Hepatocyte (in vitro differentiated cells): ENCODE measurements around the gene SRP68. TPM values are rescaled to one million over a fixed set of nuclear protein-coding genes. Genes with fewer than 3 reads are reported as not detected.

Experiments used
- DNase-seq: peaks from one replicate; pipeline ENCODE4 v3.0.0-alpha.2; 2016; ENCODE audit warnings: low spot score
- H2AFZ ChIP-seq: fragments of 200-600 bp; sonication (generic); 2 replicates; pipeline ENCODE4 v1.6.0; 2016; ENCODE audit warnings: antibody characterized with exemption, mild to moderate bottlenecking
- H3K27ac ChIP-seq: fragments of 200-600 bp; sonication (generic); 2 replicates; pipeline ENCODE4 v1.5.1; 2016; ENCODE audit warnings: mild to moderate bottlenecking
- H3K27me3 ChIP-seq: fragments of 200-600 bp; sonication (generic); 2 replicates; pipeline ENCODE4 v1.6.1; 2016
- H3K36me3 ChIP-seq: fragments of 200-600 bp; sonication (generic); replicated peaks from 2 replicates; pipeline ENCODE4 v1.5.1; 2016; ENCODE audit warnings: low read depth; ENCODE audit not compliant: insufficient read depth
- H3K4me1 ChIP-seq: fragments of 200-600 bp; sonication (generic); 2 replicates; pipeline ENCODE4 v1.5.1; 2016; ENCODE audit warnings: mild to moderate bottlenecking, moderate library complexity; ENCODE audit not compliant: insufficient read depth
- H3K4me2 ChIP-seq: fragments of 200-600 bp; sonication (generic); 2 replicates; pipeline ENCODE4 v1.6.0; 2016
- H3K4me3 ChIP-seq: fragments of 200-600 bp; sonication (generic); 2 replicates; pipeline ENCODE4 v1.5.1; 2016; ENCODE audit warnings: mild to moderate bottlenecking
- H3K79me2 ChIP-seq: fragments of 200-600 bp; sonication (generic); 2 replicates; pipeline ENCODE4 v1.6.0; 2017; ENCODE audit warnings: mild to moderate bottlenecking
- H3K9me2 ChIP-seq: fragments of 200-600 bp; sonication (generic); replicated peaks from 2 replicates; pipeline ENCODE4 v1.6.0; 2017; ENCODE audit warnings: mild to moderate bottlenecking; ENCODE audit not compliant: insufficient read depth
- H3K9me3 ChIP-seq: fragments of 200-600 bp; sonication (generic); 2 replicates; pipeline ENCODE4 v1.5.1; 2016; ENCODE audit warnings: low read depth, mild to moderate bottlenecking
- H4K20me1 ChIP-seq: fragments of 200-600 bp; sonication (generic); 2 replicates; pipeline ENCODE4 v1.6.0; 2016; ENCODE audit warnings: mild to moderate bottlenecking; ENCODE audit not compliant: insufficient read depth, poor library complexity, severe bottlenecking
- EZH2 ChIP-seq: fragments of 200-600 bp; sonication (generic); IDR thresholded peaks from 2 replicates; pipeline ENCODE4 v1.6.1; 2016; ENCODE audit warnings: antibody characterized with exemption, mild to moderate bottlenecking, borderline replicate concordance
- EZH2phosphoT487 ChIP-seq: fragments of 200-600 bp; sonication (generic); IDR thresholded peaks from one replicate; pipeline ENCODE4 v1.6.1; 2018; ENCODE audit warnings: antibody characterized with exemption, mild to moderate bottlenecking, low read depth, moderate library complexity; ENCODE audit not compliant: unreplicated experiment, severe bottlenecking
- WGBS: methylation state at CpG from one replicate; pipeline ENCODE4 v1.1.6; 2016; ENCODE audit warnings: low lambda C conversion rate; ENCODE audit errors: missing lambda C conversion rate; 5-methylcytosine and 5-hydroxymethylcytosine counted together
- polyA plus RNA-seq: library from polyadenylated mRNA; unstranded; fragments of >200 nt; fragmentation: Nextera tagmentation; extraction: Ambion mirVana; gene quantifications from 2 replicates; pipeline ENCODE4 v1.2.1, GENCODE V29; 2016
- total RNA-seq: library from RNA; depleted of rRNA; stranded (reverse); fragments of >200 nt; gene quantifications from 2 replicates; pipeline ENCODE4 v1.2.3, GENCODE V29; 2014
- TF ChIP-seq, protein P1 (sequence below): fragments of 200-600 bp; sonication (generic); IDR thresholded peaks from 2 replicates; pipeline ENCODE4 v1.5.1; 2016; ENCODE audit warnings: antibody characterized with exemption, mild to moderate bottlenecking; ENCODE audit not compliant: poor library complexity

The SRP68 gene
- total and polyA plus RNA-seq, 2 experiments from 2014 or later = 41.2 to 70.1 TPM

- WGBS = 96% methylated on average over 19 of the region's 20 CpGs
Measured at GRCh38 chr17:76009447-76009846, 62.9 kb downstream of the SRP68 start.

GRCh38 chr17:76008630-76009425, 63.5 kb downstream of the SRP68 start:
- TF ChIP-seq, protein P1, sequence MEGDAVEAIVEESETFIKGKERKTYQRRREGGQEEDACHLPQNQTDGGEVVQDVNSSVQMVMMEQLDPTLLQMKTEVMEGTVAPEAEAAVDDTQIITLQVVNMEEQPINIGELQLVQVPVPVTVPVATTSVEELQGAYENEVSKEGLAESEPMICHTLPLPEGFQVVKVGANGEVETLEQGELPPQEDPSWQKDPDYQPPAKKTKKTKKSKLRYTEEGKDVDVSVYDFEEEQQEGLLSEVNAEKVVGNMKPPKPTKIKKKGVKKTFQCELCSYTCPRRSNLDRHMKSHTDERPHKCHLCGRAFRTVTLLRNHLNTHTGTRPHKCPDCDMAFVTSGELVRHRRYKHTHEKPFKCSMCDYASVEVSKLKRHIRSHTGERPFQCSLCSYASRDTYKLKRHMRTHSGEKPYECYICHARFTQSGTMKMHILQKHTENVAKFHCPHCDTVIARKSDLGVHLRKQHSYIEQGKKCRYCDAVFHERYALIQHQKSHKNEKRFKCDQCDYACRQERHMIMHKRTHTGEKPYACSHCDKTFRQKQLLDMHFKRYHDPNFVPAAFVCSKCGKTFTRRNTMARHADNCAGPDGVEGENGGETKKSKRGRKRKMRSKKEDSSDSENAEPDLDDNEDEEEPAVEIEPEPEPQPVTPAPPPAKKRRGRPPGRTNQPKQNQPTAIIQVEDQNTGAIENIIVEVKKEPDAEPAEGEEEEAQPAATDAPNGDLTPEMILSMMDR = no peak
- TF ChIP-seq EZH2phosphoT487 (no peak), EZH2 (no peak)
- peaks cover 6% of the 10 kb centered on the region for H3K4me1 ChIP-seq
- no peaks in the 10 kb centered on the region for H3K9me3 ChIP-seq
- no peak overlapping the region for H2AFZ ChIP-seq
- no peaks in the 10 kb centered on the region for H3K79me2 ChIP-seq
- H3K36me3 ChIP-seq = no peaks in the 10 kb centered on the region
- no peak overlapping the region for H3K27ac ChIP-seq
- no peak for DNase-seq
- H3K4me2 ChIP-seq = no peak overlapping the region
- no peaks in the 10 kb centered on the region for H3K27me3 ChIP-seq
- no peaks in the 10 kb centered on the region for H3K9me2 ChIP-seq
- H3K4me3 ChIP-seq = no peak overlapping the region
- 96% methylated on average over 52 of the region's 56 CpGs for WGBS
- H4K20me1 ChIP-seq = no peaks in the 10 kb centered on the region

More at GRCh38 chr17:76009447-76009846, 62.9 kb downstream of the SRP68 start:
- Histone ChIP-seq H2AFZ (no peak overlapping the region), H3K36me3 (no peaks in the 10 kb centered on the region), H3K4me1 (peaks cover 7% of the 10 kb centered on the region), H3K27me3 (no peaks in the 10 kb centered on the region), H3K4me3 (no peak overlapping the region), H3K79me2 (no peaks in the 10 kb centered on the region), H4K20me1 (no peaks in the 10 kb centered on the region), H3K9me3 (no peaks in the 10 kb centered on the region), H3K9me2 (no peaks in the 10 kb centered on the region), H3K27ac (no peak overlapping the region), H3K4me2 (no peak overlapping the region)
- no peak for DNase-seq
- no peak for TF ChIP-seq EZH2phosphoT487
- no peak for TF ChIP-seq EZH2
- TF ChIP-seq, protein P1 = no peak

DNA sequence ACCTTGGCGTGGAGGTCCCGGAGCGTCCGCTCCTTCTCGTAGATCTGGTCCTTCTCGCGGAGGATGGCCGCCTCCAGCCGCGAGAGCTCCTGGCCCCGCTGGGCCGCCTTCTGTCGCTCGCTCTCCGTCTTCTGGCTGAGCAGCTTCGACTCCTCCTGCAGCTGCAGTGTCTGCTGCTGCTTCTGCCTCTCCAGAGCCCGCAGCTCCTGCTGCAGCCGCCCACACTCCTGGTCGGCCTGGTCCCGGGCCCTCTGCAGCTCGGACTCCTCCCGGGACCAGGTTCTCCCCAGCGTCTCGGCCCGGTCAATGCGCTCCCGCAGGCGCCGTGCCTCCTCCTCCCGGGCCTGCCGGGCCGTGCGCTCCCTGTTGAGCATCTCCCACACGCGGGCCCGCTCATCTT, 64.1 kb downstream of the SRP68 start:
- Histone ChIP-seq H3K79me2 (no peaks in the 10 kb centered on the region), H3K4me3 (no peak overlapping the region), H4K20me1 (no peaks in the 10 kb centered on the region), H3K4me2 (no peak overlapping the region), H3K4me1 (peaks cover 8% of the 10 kb centered on the region), H2AFZ (no peak overlapping the region), H3K27me3 (no peaks in the 10 kb centered on the region), H3K27ac (no peak overlapping the region), H3K9me2 (no peaks in the 10 kb centered on the region), H3K9me3 (no peaks in the 10 kb centered on the region), H3K36me3 (no peaks in the 10 kb centered on the region)
- 95% methylated on average over 36 of the region's 36 CpGs for WGBS
- TF ChIP-seq EZH2phosphoT487 = no peak
- TF ChIP-seq EZH2 = no peak
- TF ChIP-seq, protein P1 = no peak
- no peak for DNase-seq
